IMR-90 (cell line): ENCODE measurements around the gene COQ4. TPM values are rescaled to one million over a fixed set of nuclear protein-coding genes. Genes with fewer than 3 reads are reported as not detected.

ENCODE experiments used
- ATAC-seq: fragments of 200-7000 bp; cut with Tn5 transposase; 2 replicates; pipeline ENCODE4 v1.9.1; 2020; ENCODE audit warnings: low read depth, mild to moderate bottlenecking, moderate library complexity
- BruUV-seq: library from RNA; stranded (reverse); fragments of 400-500 nt; replicated peaks from 2 replicates; lab custom pipeline; 2021; lab: Mats Ljungman, UMichigan
- CTCF ChIA-PET: fragments of 300-600 bp; formaldehyde crosslinking; extraction: SDS; loops from one replicate; lab custom pipeline; 2021; ENCODE audit warnings: antibody characterized with exemption; lab: Yijun Ruan, JAX
- POLR2A ChIA-PET: fragments of 300-600 bp; sonication (Branson Sonifier 250); formaldehyde crosslinking; loops from one replicate; lab custom pipeline; 2022; ENCODE audit warnings: antibody characterized with exemption; ENCODE audit not compliant: unreplicated experiment; lab: Charles Lee
- DNase-seq: peaks from one replicate; pipeline ENCODE4 v3.0.0; 2013
- H2AFZ ChIP-seq: replicated peaks from 2 replicates; pipeline ENCODE3; 2013; ENCODE audit warnings: low read length, mild to moderate bottlenecking; ENCODE audit not compliant: poor library complexity
- H2AK5ac ChIP-seq: 2 replicates; pipeline ENCODE4 v1.6.1; 2013; ENCODE audit warnings: low read depth, low read length, inconsistent platforms
- H2AK9ac ChIP-seq: replicated peaks from 2 replicates; pipeline ENCODE3; 2013; ENCODE audit warnings: mild to moderate bottlenecking, low read depth, low read length, moderate library complexity; ENCODE audit not compliant: poor library complexity
- H2BK120ac ChIP-seq: 2 replicates; pipeline ENCODE4 v1.6.1; 2013; ENCODE audit warnings: low read depth, low read length, inconsistent platforms
- H2BK15ac ChIP-seq: 3 replicates; pipeline ENCODE4 v1.6.1; 2013; ENCODE audit warnings: low read depth, low read length, inconsistent platforms
- H2BK20ac ChIP-seq: 2 replicates; pipeline ENCODE4 v1.6.1; 2013; ENCODE audit warnings: low read depth, mild to moderate bottlenecking, inconsistent platforms, low read length, moderate library complexity
- H2BK5ac ChIP-seq: 2 replicates; pipeline ENCODE4 v1.6.1; 2013; ENCODE audit warnings: mild to moderate bottlenecking, low read depth, low read length, inconsistent platforms; ENCODE audit not compliant: poor library complexity, severe bottlenecking
- H3K14ac ChIP-seq: replicated peaks from 2 replicates; pipeline ENCODE4 v1.6.1; 2013; ENCODE audit warnings: low read depth, low read length, inconsistent platforms
- H3K18ac ChIP-seq: 2 replicates; pipeline ENCODE4 v1.6.1; 2013; ENCODE audit warnings: low read depth, low read length, control low read depth
- H3K23ac ChIP-seq: 2 replicates; pipeline ENCODE4 v1.6.1; 2013; ENCODE audit warnings: low read depth, low read length, inconsistent platforms
- H3K27ac ChIP-seq: 2 replicates; pipeline ENCODE4 v1.5.1; 2013; ENCODE audit warnings: mild to moderate bottlenecking, control low read depth, low read length; ENCODE audit not compliant: insufficient read depth
- H3K27me3 ChIP-seq: 2 replicates; pipeline ENCODE4 v1.6.1; 2013; ENCODE audit warnings: low read length; ENCODE audit not compliant: control insufficient read depth, insufficient read depth
- H3K36me3 ChIP-seq: 2 replicates; pipeline ENCODE4 v1.6.1; 2013; ENCODE audit warnings: low read length, mixed read lengths; ENCODE audit not compliant: control insufficient read depth, insufficient read depth
- H3K4ac ChIP-seq: 2 replicates; pipeline ENCODE4 v1.6.1; 2013; ENCODE audit warnings: low read depth, low read length, inconsistent platforms
- H3K4me1 ChIP-seq: 2 replicates; pipeline ENCODE4 v1.6.1; 2013; ENCODE audit warnings: low read length, mixed read lengths; ENCODE audit not compliant: control insufficient read depth, insufficient read depth
- H3K4me2 ChIP-seq: 2 replicates; pipeline ENCODE4 v1.6.1; 2013; ENCODE audit warnings: low read depth, mild to moderate bottlenecking, control low read depth, low read length, moderate library complexity
- H3K4me3 ChIP-seq: 2 replicates; pipeline ENCODE4 v1.5.1; 2013; ENCODE audit warnings: low read depth, mild to moderate bottlenecking, control low read depth, low read length, moderate library complexity; ENCODE audit not compliant: insufficient read depth
- H3K56ac ChIP-seq: 2 replicates; pipeline ENCODE4 v1.6.1; 2013; ENCODE audit warnings: low read length, inconsistent platforms; ENCODE audit not compliant: insufficient read depth; ENCODE audit errors: extremely low read depth
- H3K79me1 ChIP-seq, 2 experiments: 2 replicates each; pipeline ENCODE4 v1.6.1; 2013; ENCODE audit warnings: low read length in 2 of 2, inconsistent platforms in 1 of 2, low read depth in 1 of 2
- H3K9ac ChIP-seq: 2 replicates; pipeline ENCODE4 v1.6.1; 2013; ENCODE audit warnings: low read depth, low read length, control low read depth
- H3K9me1 ChIP-seq: 2 replicates; pipeline ENCODE4 v1.6.1; 2013; ENCODE audit warnings: low read length, inconsistent platforms; ENCODE audit not compliant: insufficient read depth
- H3K9me3 ChIP-seq: 2 replicates; pipeline ENCODE4 v1.6.1; 2013; ENCODE audit warnings: low read length; ENCODE audit not compliant: control insufficient read depth, insufficient read depth
- H4K20me1 ChIP-seq: 2 replicates; pipeline ENCODE4 v1.6.1; 2013; ENCODE audit warnings: low read length, inconsistent platforms; ENCODE audit not compliant: insufficient read depth
- H4K5ac ChIP-seq: 2 replicates; pipeline ENCODE4 v1.6.1; 2013; ENCODE audit warnings: mild to moderate bottlenecking, low read depth, low read length, control low read depth
- H4K8ac ChIP-seq, 2 experiments: 2 replicates each; pipeline ENCODE4 v1.6.1; 2013; ENCODE audit warnings: low read depth in 2 of 2, low read length in 2 of 2, control low read depth in 1 of 2, inconsistent platforms in 1 of 2
- H4K91ac ChIP-seq: 2 replicates; pipeline ENCODE4 v1.6.1; 2013; ENCODE audit warnings: low read depth, low read length, inconsistent platforms; ENCODE audit not compliant: insufficient read depth
- BHLHE40 ChIP-seq: fragments of 150-350 bp; IDR thresholded peaks from 2 replicates; pipeline ENCODE4 v1.6.1; 2016; ENCODE audit warnings: mild to moderate bottlenecking, low read depth, low read length
- CEBPB ChIP-seq: IDR thresholded peaks from 2 replicates; pipeline ENCODE4 v1.6.1; 2012; ENCODE audit warnings: low read depth, low read length, improper control_type of control experiment
- CHD1 ChIP-seq: IDR thresholded peaks from 2 replicates; pipeline ENCODE4 v1.6.1; 2012; ENCODE audit warnings: low read depth, low read length, improper control_type of control experiment
- FOS ChIP-seq: fragments of 150-350 bp; IDR thresholded peaks from 2 replicates; pipeline ENCODE4 v1.6.1; 2016; ENCODE audit warnings: low read depth, low read length
- MAFK ChIP-seq: IDR thresholded peaks from 2 replicates; pipeline ENCODE4 v1.6.1; 2012; ENCODE audit warnings: low read depth, low read length, improper control_type of control experiment
- NFE2L2 ChIP-seq: fragments of 150-350 bp; IDR thresholded peaks from 2 replicates; pipeline ENCODE4 v1.6.1; 2016; ENCODE audit warnings: low read depth, mild to moderate bottlenecking, low read length
- POLR2A ChIP-seq: IDR thresholded peaks from 2 replicates; pipeline ENCODE4 v1.6.1; 2012; ENCODE audit warnings: mild to moderate bottlenecking, low read depth, low read length
- RAD21 ChIP-seq: IDR thresholded peaks from 2 replicates; pipeline ENCODE4 v1.6.1; 2012; ENCODE audit warnings: low read length, improper control_type of control experiment
- RFX5 ChIP-seq: IDR thresholded peaks from 2 replicates; pipeline ENCODE4 v1.8.0; 2012; ENCODE audit warnings: low read depth, mild to moderate bottlenecking, low read length, moderate library complexity
- SMC3 ChIP-seq: fragments of 150-350 bp; IDR thresholded peaks from 2 replicates; pipeline ENCODE4 v1.6.1; 2016; ENCODE audit warnings: low read depth, mild to moderate bottlenecking, antibody characterized with exemption, low read length, moderate library complexity
- WGBS, 2 experiments: methylation state at CpG; one replicate each; pipeline versions ENCODE4 v1.1.5 to v1.1.7; 2013; ENCODE audit warnings: missing lambda C conversion rate in 2 of 2; ENCODE audit not compliant: insufficient read length in 1 of 2; ENCODE audit errors: extremely low coverage in 2 of 2; 5-methylcytosine and 5-hydroxymethylcytosine counted together
- dilution Hi-C: fragments of 300-500 bp; cut with HindIII; formaldehyde crosslinking; loops from one replicate; pipeline ENCODE4 v1.14.3; 2018; ENCODE audit warnings: low sequenced_read_pairs; ENCODE audit not compliant: unreplicated experiment
- in situ Hi-C: fragments of 300-500 bp; cut with MboI; formaldehyde crosslinking; loops from 3 replicates; pipeline ENCODE4 v1.14.3; 2019; ENCODE audit warnings: low sequenced_read_pairs, inconsistent platforms, mixed read lengths
- intact Hi-C: fragments of 100-400 bp; cut with micrococcal nuclease; formaldehyde crosslinking; loops from 2 replicates; pipeline ENCODE4 v1.10.0; 2022
- polyA plus RNA-seq, 3 experiments: library from polyadenylated mRNA; depleted of rRNA; stranded (reverse); fragments of >200 nt; gene quantifications; 2 replicates each; pipeline ENCODE4 v1.2.3, GENCODE V29; 2012; ENCODE audit warnings: low replicate concordance in 1 of 3
- total RNA-seq: library from RNA; depleted of rRNA; stranded (reverse); fragments of >200 nt; gene quantifications from 2 replicates; pipeline ENCODE4 v1.2.3, GENCODE V29; 2012
- TF ChIP-seq, protein P1 (sequence below): fragments of 150-350 bp; IDR thresholded peaks from 2 replicates; pipeline ENCODE4 v1.6.1; 2017; ENCODE audit warnings: mild to moderate bottlenecking, antibody characterized with exemption, low read length, low read depth
- TF ChIP-seq, protein P2 (sequence below): conservative IDR thresholded peaks from 2 replicates; pipeline ENCODE4 v1.5.1; 2012; ENCODE audit warnings: mild to moderate bottlenecking, low read depth, low read length, improper control_type of control experiment

COQ4 gene
- total and polyA plus RNA-seq, 2 of the 4 experiments (the other 2 are of a cell fraction), result 20.1 to 41.4 TPM

DNA sequence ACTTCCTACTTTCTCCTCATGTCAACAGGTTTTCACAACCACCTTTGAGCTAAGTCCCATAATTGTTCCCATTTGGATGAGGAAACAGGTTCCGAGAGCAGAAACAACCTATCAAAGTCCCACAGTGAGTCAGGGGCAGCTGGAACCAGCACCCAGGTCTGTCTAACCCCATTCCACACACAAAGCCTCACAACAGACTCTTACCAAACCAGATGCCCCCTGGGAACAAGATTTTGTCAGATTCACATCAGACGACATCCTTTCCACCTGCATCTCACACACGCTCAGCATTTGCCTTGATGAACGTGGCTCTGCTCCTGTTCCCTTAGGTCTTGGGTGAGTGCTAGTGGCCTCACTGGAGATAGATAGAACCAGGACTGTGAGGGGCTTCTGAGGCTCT lies 29.5 kb upstream of the COQ4 start:
- Histone ChIP-seq H3K18ac (no peak overlapping the region), H2AK5ac (no peak overlapping the region), H3K4me1 (peaks cover 5% of the 10 kb centered on the region), H3K9me3 (no peaks in the 10 kb centered on the region), H4K91ac (no peak overlapping the region), H3K14ac (no peak overlapping the region), H3K4me3 (no peak overlapping the region), H3K4ac (no peak overlapping the region), H4K8ac (no peak overlapping the region), H4K20me1 (no peaks in the 10 kb centered on the region), H2BK5ac (no peak overlapping the region), H3K36me3 (peaks cover 10% of the 10 kb centered on the region; the same call in 1 of the 2 replicates), H3K9ac (no peak overlapping the region), H2AFZ (no peak overlapping the region), H3K4me2 (no peak overlapping the region), H3K56ac (no peak overlapping the region), H2BK15ac (no peak overlapping the region), H3K27me3 (no peaks in the 10 kb centered on the region), H3K9me1 (peaks cover 12% of the 10 kb centered on the region; the same call in 1 of the 2 replicates), H3K23ac (no peak overlapping the region), H4K5ac (no peak overlapping the region), H3K79me1 (peaks cover 0 to 8% of the 10 kb centered on the region in 2 experiments; a peak in 1 of 4 replicates), H2BK120ac (no peak overlapping the region), H3K27ac (no peak overlapping the region), H2BK20ac (no peak overlapping the region), H2AK9ac (no peak overlapping the region)
- in situ Hi-C loops, result loop anchor here (10.0 kb wide), 1 partner anchor 262 kb away; the partner anchor contains the start of gene SPTAN1
- dilution Hi-C loops, result no loop called here
- POLR2A ChIA-PET, result no interaction called here
- BruUV-seq, result no TSS peak
- no peak for DNase-seq
- no peak for ATAC-seq
- CTCF ChIA-PET, result interaction anchor here (0.6 kb wide), 1 partner anchor 62 kb away, joined by 4 read pairs; no protein-coding TSS in a partner anchor
- intact Hi-C loops, result no loop called here
- TF ChIP-seq RFX5 (no peak), CHD1 (no peak), POLR2A (no peak), SMC3 (no peak), FOS (no peak), NFE2L2 (no peak), MAFK (no peak), BHLHE40 (no peak), RAD21 (no peak), CEBPB (no peak)
- TF ChIP-seq, protein P1, sequence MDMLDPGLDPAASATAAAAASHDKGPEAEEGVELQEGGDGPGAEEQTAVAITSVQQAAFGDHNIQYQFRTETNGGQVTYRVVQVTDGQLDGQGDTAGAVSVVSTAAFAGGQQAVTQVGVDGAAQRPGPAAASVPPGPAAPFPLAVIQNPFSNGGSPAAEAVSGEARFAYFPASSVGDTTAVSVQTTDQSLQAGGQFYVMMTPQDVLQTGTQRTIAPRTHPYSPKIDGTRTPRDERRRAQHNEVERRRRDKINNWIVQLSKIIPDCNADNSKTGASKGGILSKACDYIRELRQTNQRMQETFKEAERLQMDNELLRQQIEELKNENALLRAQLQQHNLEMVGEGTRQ, result no peak
- TF ChIP-seq, protein P2, sequence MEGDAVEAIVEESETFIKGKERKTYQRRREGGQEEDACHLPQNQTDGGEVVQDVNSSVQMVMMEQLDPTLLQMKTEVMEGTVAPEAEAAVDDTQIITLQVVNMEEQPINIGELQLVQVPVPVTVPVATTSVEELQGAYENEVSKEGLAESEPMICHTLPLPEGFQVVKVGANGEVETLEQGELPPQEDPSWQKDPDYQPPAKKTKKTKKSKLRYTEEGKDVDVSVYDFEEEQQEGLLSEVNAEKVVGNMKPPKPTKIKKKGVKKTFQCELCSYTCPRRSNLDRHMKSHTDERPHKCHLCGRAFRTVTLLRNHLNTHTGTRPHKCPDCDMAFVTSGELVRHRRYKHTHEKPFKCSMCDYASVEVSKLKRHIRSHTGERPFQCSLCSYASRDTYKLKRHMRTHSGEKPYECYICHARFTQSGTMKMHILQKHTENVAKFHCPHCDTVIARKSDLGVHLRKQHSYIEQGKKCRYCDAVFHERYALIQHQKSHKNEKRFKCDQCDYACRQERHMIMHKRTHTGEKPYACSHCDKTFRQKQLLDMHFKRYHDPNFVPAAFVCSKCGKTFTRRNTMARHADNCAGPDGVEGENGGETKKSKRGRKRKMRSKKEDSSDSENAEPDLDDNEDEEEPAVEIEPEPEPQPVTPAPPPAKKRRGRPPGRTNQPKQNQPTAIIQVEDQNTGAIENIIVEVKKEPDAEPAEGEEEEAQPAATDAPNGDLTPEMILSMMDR, result no peak
- WGBS, 2 experiments, result no CpG with 5 or more reads among the region's 4 CpGs
